ENCODE measurements around the gene DPP6.
"Not testable (repeated sequence)": the region's sequence is repeated elsewhere in the genome, so short reads cannot be mapped to it uniquely, and the experiment has no call there.

DNA sequence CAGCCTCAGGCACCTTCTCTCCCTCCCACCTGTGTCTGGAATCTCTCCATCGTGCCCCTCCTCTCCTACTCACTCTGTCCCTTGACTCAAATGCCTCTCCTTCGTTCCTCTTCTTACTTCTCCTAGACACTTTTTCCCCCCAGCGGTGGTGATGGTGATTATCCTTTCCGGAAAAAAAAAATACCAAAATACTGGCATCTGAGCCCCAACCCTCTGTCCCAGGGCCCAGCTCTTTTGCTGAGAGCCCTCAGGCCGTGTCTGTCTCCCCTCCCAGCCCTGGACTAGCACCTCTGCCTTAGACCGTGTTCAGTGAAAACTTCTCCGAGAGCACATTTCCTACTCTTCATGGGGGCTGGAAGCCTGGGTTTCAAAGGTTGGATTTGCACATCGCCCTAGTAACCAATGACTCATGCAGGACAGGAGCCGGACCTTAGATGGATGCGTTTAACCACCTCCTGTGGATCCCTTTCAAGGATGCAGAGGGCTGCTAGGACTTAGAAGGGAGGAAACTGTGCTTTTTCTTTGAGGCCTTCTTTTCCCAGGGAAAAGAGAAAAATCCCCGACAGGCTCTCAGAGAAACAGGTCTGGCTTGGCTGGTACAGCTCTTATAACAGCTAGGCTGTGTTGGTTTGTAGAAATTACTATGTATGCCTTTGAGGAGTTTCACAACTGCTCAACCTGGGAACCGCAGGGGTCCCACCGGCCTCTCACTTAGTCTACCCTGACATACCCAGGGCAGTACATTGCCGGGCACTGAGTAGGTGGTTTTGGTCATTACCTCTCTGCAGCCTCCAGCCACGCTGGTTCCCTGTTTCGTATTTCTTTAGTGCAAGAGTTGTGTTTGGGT lies 1.5 kb downstream of the DPP6 start:
- TF ChIP-seq, protein P1, sequence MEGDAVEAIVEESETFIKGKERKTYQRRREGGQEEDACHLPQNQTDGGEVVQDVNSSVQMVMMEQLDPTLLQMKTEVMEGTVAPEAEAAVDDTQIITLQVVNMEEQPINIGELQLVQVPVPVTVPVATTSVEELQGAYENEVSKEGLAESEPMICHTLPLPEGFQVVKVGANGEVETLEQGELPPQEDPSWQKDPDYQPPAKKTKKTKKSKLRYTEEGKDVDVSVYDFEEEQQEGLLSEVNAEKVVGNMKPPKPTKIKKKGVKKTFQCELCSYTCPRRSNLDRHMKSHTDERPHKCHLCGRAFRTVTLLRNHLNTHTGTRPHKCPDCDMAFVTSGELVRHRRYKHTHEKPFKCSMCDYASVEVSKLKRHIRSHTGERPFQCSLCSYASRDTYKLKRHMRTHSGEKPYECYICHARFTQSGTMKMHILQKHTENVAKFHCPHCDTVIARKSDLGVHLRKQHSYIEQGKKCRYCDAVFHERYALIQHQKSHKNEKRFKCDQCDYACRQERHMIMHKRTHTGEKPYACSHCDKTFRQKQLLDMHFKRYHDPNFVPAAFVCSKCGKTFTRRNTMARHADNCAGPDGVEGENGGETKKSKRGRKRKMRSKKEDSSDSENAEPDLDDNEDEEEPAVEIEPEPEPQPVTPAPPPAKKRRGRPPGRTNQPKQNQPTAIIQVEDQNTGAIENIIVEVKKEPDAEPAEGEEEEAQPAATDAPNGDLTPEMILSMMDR (IDR thresholded peaks at IDR 0.05) = not testable (repeated sequence)
- not testable (repeated sequence) for TF ChIP-seq POLR2AphosphoS5 (IDR thresholded peaks at IDR 0.05); EP300 (IDR thresholded peaks at IDR 0.05); POLR2A (IDR thresholded peaks at IDR 0.05; ENCODE audit: low read depth)
